Suprapubic skin (tissue), 4 donors: ENCODE results near the gene CSNK2A2.

Experiments used
- CTCF ChIP-seq, 2 donors: fragments of 200-600 bp in 1 of 2; fragments of 450-650 bp in 1 of 2; sonication (generic) in 1 of 2; IDR thresholded peaks; one replicate each; pipeline ENCODE4 v1.5.1; 2016 to 2019; ENCODE audit warnings: antibody characterized with exemption in 2 of 2, mild to moderate bottlenecking in 1 of 2, moderate library complexity in 1 of 2
- EP300 ChIP-seq: sonication (generic); formaldehyde crosslinking; IDR thresholded peaks from one replicate; pipeline ENCODE4 v1.6.1; 2017; ENCODE audit warnings: antibody characterized with exemption
- POLR2A ChIP-seq, 2 donors: fragments of 450-650 bp; IDR thresholded peaks; one replicate each; pipeline ENCODE4 v1.6.1; 2017; ENCODE audit warnings: antibody characterized with exemption in 2 of 2, mild to moderate bottlenecking in 2 of 2, moderate library complexity in 2 of 2
- POLR2AphosphoS5 ChIP-seq, 3 donors: sonication (generic); formaldehyde crosslinking; IDR thresholded peaks; one replicate each; pipeline ENCODE4 v1.6.1; 2017; ENCODE audit warnings: antibody characterized with exemption in 3 of 3

GRCh38 chr16:58128181-58128631 is 69.7 kb downstream of the CSNK2A2 start:
- TF ChIP-seq CTCF (IDR thresholded peaks at IDR 0.05) (no peak), POLR2AphosphoS5 (IDR thresholded peaks at IDR 0.05) (no peak), POLR2A (IDR thresholded peaks at IDR 0.05) (no peak), EP300 (no peak)
